Cardiac muscle cell (in vitro differentiated cells and primary cell): ENCODE results near the gene PSMG4. TPM values are rescaled to one million over a fixed set of nuclear protein-coding genes. Genes with fewer than 3 reads are reported as not detected.

Experiments
- DNase-seq, 2 donors: peaks; one replicate each; pipeline versions ENCODE4 v3.0.0 to v3.0.0-alpha.2; 2010 to 2017; ENCODE audit warnings: low read depth in 1 of 2, low spot score in 1 of 2
- H3K27ac ChIP-seq: fragments of 200-600 bp; sonication (generic); 2 replicates; pipeline ENCODE4 v1.5.1; 2016
- H3K27me3 ChIP-seq: fragments of 200-600 bp; sonication (generic); 2 replicates; pipeline ENCODE4 v1.6.0; 2016; ENCODE audit warnings: control low read depth
- H3K36me3 ChIP-seq: fragments of 200-600 bp; sonication (generic); 2 replicates; pipeline ENCODE4 v1.5.1; 2016; ENCODE audit warnings: control low read depth
- H3K4me1 ChIP-seq: fragments of 200-600 bp; sonication (generic); 2 replicates; pipeline ENCODE4 v1.8.1; 2017; ENCODE audit warnings: low read depth, mild to moderate bottlenecking, mixed run types
- H3K4me3 ChIP-seq: fragments of 200-600 bp; sonication (generic); 2 replicates; pipeline ENCODE4 v1.5.1; 2016; ENCODE audit warnings: mild to moderate bottlenecking
- H3K9me3 ChIP-seq: fragments of 200-600 bp; sonication (generic); 2 replicates; pipeline ENCODE4 v1.5.1; 2017; ENCODE audit warnings: low read depth, mild to moderate bottlenecking, control low read depth
- polyA plus RNA-seq: library from polyadenylated mRNA; unstranded; fragments of >200 nt; fragmentation: Nextera tagmentation; extraction: Ambion mirVana; gene quantifications from 2 replicates; pipeline ENCODE4 v1.2.1, GENCODE V29; 2016
- total RNA-seq: library from RNA; depleted of rRNA; stranded (reverse); fragments of >200 nt; gene quantifications from 2 replicates; pipeline ENCODE4 v1.2.3, GENCODE V29; 2016
- TF ChIP-seq, protein P1 (sequence below): IDR thresholded peaks from 2 replicates; pipeline ENCODE4 v1.5.1; 2012; ENCODE audit warnings: low read depth, mild to moderate bottlenecking, low read length

Gene PSMG4
- total and polyA plus RNA-seq, 2 experiments from 2014 or later = 22.2 to 44.0 TPM

DNA sequence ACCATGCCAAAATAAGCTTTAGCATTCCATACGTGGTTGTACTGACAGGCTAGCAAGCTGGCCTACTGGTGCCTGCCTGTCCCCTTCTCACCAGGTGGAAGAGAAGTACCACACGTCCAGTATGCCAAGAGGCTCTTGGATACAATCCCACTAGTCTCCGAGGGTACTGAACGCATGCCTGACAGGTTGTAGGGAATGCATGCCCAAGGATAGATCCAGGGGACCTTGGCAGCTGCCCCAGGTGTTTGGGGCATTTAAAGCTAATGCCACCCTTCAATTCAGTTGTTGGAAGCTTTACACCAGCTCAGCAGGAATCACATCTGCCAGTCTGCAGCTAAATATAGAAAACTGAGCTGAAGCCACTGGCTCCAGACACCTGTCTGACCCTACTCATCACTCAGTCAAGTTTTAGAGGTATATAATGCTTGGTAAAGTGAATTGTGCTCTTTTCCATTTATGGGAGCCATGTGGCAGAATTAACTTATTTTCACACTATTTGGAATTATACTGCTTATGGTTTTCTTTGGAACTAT lies 36.2 kb upstream of the PSMG4 start:
- H3K27ac ChIP-seq = no peak overlapping the region
- H3K36me3 ChIP-seq = no peaks in the 10 kb centered on the region
- TF ChIP-seq, protein P1, sequence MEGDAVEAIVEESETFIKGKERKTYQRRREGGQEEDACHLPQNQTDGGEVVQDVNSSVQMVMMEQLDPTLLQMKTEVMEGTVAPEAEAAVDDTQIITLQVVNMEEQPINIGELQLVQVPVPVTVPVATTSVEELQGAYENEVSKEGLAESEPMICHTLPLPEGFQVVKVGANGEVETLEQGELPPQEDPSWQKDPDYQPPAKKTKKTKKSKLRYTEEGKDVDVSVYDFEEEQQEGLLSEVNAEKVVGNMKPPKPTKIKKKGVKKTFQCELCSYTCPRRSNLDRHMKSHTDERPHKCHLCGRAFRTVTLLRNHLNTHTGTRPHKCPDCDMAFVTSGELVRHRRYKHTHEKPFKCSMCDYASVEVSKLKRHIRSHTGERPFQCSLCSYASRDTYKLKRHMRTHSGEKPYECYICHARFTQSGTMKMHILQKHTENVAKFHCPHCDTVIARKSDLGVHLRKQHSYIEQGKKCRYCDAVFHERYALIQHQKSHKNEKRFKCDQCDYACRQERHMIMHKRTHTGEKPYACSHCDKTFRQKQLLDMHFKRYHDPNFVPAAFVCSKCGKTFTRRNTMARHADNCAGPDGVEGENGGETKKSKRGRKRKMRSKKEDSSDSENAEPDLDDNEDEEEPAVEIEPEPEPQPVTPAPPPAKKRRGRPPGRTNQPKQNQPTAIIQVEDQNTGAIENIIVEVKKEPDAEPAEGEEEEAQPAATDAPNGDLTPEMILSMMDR = no peak
- no peak overlapping the region for H3K4me3 ChIP-seq
- H3K27me3 ChIP-seq = peaks cover 19% of the 10 kb centered on the region
- no peak for DNase-seq
- H3K4me1 ChIP-seq = peaks cover 9% of the 10 kb centered on the region
- H3K9me3 ChIP-seq = no peaks in the 10 kb centered on the region

DNA sequence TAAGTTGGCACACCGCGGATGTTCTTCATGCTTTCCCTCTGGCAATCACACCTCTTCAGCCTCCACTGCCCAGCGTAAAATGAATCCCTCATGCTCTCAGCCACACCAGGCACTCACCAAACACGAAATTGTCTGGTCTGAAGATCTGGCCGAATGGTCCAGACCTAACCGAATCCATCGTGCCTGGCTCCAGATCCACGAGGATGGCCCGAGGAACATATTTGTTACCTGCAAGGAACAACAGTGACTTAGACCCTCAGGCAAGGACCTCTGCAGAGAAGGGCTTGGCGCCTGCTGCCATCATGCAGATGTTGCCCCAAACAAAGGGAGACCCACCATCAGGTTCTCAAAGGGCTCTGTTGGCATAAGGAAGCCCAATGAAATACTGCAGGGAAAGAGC lies 32.7 kb upstream of the PSMG4 start:
- Histone ChIP-seq H3K4me1 (peaks cover 22% of the 10 kb centered on the region), H3K27ac (no peak overlapping the region), H3K9me3 (no peaks in the 10 kb centered on the region), H3K36me3 (no peaks in the 10 kb centered on the region), H3K4me3 (no peak overlapping the region), H3K27me3 (peaks cover 52% of the 10 kb centered on the region)
- DNase-seq = no peak
- TF ChIP-seq, protein P1 = no peak

- Histone ChIP-seq H3K27ac (no peak overlapping the region), H3K4me3 (peak overlapping the region; percentile 45), H3K36me3 (no peaks in the 10 kb centered on the region), H3K9me3 (no peaks in the 10 kb centered on the region), H3K27me3 (peaks cover 52% of the 10 kb centered on the region), H3K4me1 (peaks cover 22% of the 10 kb centered on the region)
- peak in 1 of 2 donors; percentile 52 for DNase-seq
- TF ChIP-seq, protein P1 = no peak
These were observed 32.0 kb upstream of the PSMG4 start for GRCh38 chr6:3226481-3227362.

DNA sequence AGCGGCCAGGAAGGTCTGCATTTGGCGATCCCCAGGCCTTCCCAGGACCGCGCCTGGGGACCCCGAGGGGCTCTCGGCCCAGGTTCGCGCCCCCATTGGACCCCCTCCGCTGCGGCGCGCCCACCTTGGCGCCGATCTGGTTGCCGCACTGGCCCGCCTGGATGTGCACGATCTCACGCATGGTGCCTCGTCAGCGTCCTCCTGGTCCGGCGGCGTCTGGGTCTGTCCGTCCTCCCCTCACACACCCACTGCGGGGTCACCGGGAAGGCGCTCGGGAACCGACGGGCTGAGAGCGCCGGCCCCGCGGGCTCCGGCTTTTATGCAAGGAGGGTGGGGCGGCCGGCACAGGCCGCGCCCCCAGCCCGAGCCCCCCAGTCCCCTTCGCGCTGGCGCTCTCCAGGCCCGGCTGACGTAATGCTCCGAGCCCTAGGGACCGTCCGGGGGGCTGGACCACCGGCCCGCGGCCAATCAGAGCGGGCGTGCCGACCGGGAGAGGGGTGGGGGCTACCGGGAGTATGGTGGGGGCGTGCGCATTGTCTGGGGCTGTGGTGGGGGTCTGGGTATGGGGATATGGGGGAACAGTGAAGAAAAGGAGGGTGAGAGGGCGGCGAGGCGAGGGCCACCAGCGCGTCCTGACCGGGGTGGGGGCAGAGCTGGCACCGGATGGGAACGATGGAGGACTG lies 31.2 kb upstream of the PSMG4 start, which contains the start of gene TUBB2B:
TSS of gene TUBB2B (minus strand) at position 291 of the 683 bp plus-strand sequence. CDS start at position 181, 110 bp downstream.
- DNase-seq = peak in 1 of 2 donors; percentile 85
- Histone ChIP-seq H3K27me3 (peaks cover 59% of the 10 kb centered on the region), H3K4me3 (peak within 1 kb of the TSS; percentile 45), H3K27ac (no peak within 1 kb of the TSS), H3K36me3 (no peaks in the 10 kb centered on the region), H3K4me1 (peaks cover 20% of the 10 kb centered on the region), H3K9me3 (no peaks in the 10 kb centered on the region)
- TF ChIP-seq, protein P1 = no peak

GRCh38 chr6:3228046-3228671 lies 30.6 kb upstream of the PSMG4 start:
- Histone ChIP-seq H3K4me3 (peak overlapping the region; percentile 45), H3K36me3 (no peaks in the 10 kb centered on the region), H3K4me1 (peaks cover 13% of the 10 kb centered on the region), H3K27ac (no peak overlapping the region), H3K27me3 (peaks cover 66% of the 10 kb centered on the region), H3K9me3 (no peaks in the 10 kb centered on the region)
- no peak for DNase-seq
- TF ChIP-seq, protein P1 = no peak
